GM19463 (cell line): ENCODE data around the gene INPP5B.

Experiments used
- ATAC-seq: cut with Tn5 transposase; IDR thresholded peaks from one replicate; pipeline ENCODE4 v1.9.1; 2021; ENCODE audit warnings: mild to moderate bottlenecking, moderate library complexity; ENCODE audit not compliant: unreplicated experiment

INPP5B gene

GRCh38 chr1:37879865-37880264 lies 67.0 kb downstream of the INPP5B start:
- ATAC-seq: no peak

DNA sequence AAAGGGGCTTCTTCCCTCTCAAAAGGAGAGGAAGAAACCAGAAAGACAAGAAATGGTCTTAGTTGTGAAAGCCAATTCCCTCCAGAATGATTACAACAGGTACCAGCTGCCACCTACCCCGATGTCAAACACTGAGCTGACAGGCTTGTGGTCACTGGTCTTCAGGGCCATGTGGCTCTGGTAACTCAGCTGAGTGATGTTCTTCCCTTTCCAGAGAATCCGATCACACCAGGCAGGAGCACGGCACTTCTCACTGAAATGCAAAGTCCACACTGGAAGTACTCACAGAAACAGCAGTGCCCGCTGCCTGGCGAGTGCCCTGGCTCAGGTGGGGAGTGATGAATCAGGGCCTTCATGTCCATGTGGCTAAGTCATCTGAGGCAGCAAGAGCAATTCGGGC lies 68.8 kb downstream of the INPP5B start:
- no peak for ATAC-seq

DNA sequence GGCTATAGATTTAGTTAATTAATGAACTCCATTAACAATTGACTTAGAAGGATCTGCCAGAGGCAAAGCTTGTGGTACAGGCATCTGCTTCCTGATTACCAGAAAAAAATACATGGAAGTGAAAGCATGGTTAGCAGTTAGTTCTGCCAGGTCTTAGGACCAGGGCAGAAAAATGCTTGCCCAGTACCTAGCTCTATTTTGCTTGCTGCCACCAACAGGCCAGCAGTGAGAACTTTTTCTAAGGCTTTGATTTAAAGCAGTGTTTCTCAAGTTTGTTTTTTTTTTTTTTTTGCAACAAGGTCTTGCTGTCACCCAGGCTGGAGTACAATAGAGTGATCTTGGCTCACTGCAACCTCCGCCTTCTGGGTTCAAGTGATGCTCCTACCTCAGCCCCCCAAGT lies 71.0 kb downstream of the INPP5B start:
- ATAC-seq: no peak

DNA sequence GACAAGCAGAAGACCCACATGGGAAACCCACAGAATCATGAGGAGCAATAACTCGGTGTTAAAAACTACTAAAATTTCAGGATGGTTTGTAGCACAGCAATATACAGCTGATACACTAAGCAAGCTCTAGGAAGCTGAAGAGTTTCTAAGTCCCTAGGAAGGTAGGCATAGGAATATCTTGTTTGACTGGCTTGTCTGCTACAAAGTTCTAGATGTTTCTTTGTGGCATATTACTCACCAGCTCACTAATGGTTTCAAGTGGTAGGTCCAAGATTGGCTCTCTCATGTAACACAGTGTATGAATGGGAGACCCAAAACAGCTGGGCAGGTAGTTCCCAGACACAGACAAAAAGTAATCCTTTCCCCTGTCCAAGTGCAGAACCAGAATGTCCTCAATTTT lies 74.2 kb downstream of the INPP5B start:
- ATAC-seq: no peak

GRCh38 chr1:37868466-37868865 lies 78.4 kb downstream of the INPP5B start:
- ATAC-seq: no peak

- ATAC-seq: no peak
Observed at GRCh38 chr1:37867784-37868183, 79.1 kb downstream of the INPP5B start.

DNA sequence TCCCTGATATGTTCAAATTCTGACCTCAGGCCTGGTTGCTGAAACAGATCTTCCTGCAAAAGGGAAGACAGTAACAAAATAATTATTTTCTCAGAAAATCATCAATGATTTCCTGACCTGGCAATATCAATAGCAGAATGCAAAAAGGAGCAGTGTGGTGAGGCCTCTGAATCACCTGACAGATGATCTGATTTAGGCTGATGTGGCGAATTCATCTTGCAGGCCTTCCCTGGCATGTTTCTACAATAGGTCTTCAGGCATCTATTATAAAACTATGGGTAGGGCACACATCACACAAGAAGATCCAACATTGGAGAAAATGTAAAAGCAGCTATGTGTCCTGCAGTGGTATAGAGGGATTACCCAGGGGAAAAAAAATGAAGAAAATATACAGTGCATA lies 80.4 kb downstream of the INPP5B start:
- ATAC-seq: no peak

DNA sequence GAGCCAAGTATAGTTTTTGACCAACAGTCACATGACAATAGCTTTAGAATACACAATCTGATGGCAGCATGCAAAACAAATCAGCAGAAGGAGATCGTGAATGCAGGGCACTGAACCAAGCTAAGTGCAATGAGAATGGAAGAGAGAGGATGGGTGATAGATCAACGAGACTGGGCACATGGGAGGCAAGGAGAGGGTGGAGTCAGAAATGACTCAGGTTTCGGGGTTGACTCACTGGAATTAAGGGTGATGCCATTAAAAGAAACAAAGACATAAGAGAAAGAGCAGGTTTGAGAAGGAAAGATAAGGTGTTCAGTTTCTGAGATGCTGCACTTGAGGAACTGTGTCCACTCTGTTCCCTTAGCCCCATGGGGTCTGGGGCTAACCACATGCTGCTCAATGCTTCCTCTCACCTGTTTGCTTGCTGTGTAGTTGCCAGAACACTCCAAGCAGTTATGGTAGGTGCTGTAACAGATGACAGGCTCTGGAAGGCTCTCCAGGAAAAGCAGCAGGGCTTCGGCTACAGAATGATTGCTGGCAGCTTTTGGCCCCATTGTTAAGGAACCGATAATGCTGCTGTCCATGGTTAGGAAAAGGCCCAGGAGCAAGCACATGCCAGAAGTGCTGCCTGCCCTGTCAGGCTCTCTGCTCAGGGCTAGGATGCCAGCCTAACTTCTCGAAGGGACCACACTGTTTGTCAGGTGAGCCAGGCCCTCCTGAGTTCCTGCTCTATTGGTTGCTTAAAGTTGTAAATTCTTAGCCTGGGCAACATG lies 81.3 kb downstream of the INPP5B start:
- no peak for ATAC-seq

DNA sequence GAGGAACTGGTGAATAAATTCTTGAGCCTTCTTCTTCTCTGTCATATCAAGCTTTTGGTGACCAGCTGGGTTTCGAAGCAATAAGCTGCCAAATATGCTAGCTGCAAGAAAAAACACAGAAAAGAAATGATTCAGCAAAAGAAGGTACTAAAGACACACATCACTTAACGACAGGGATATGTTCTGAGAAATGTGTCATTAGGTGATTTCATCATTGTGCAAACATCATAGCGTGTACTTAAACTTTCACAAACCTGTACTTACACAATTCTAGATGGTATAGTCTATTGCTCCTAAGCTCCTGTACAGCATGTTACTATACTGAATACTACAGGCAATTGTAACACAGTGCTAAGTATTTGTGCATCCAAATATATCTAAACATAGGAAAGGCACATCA lies 84.5 kb downstream of the INPP5B start:
- ATAC-seq: no peak

DNA sequence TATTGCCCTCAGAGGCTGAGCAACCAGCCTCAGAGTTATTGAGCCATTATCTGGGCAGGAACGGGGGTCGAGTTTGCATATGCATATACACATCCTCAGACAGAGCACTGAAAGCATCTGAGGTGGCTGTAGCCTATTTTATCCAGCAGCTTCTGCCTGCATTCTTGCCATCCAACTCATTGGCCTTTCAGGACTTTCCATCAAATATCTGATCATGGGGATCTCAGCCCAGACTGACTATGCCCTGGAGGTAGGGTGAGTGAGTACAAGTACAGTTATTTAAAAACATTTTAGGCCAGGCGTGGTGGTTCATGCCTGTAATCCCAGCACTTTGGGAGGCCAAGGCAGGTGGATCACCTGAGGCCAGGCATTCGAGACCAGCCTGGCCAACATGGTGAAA lies 85.7 kb downstream of the INPP5B start:
- ATAC-seq: no peak

- no peak for ATAC-seq
Observed at GRCh38 chr1:37860346-37860666, 86.5 kb downstream of the INPP5B start.

- ATAC-seq: peak; percentile 96
Observed at GRCh38 chr1:37859507-37860345, 87.1 kb downstream of the INPP5B start, which contains the start of gene MTF1. Gene MTF1, minus strand, starts transcription at chr1:37859592. Its CDS starts 1,934 bp downstream, at chr1:37857658.

- ATAC-seq: no peak
Observed at GRCh38 chr1:37858931-37859506, 87.8 kb downstream of the INPP5B start.

DNA sequence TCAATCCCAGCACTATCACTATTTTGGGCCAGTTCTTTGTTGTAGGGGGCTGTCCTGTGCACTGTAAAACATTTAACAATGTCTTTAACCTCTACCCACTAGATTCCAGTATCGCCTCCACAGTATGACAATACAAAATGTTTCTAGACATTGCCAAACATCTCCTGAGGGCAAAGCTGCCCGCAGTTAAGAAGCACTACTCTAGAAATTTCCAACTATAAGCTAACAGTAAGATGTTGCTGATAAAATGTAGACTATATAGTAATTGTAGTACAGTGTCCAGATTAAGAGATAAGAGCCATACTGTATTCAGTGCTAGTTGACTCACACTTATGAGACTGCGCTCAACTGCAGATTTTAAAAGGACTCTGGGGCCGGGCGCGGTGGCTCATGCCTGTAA lies 92.4 kb downstream of the INPP5B start:
- no peak for ATAC-seq

DNA sequence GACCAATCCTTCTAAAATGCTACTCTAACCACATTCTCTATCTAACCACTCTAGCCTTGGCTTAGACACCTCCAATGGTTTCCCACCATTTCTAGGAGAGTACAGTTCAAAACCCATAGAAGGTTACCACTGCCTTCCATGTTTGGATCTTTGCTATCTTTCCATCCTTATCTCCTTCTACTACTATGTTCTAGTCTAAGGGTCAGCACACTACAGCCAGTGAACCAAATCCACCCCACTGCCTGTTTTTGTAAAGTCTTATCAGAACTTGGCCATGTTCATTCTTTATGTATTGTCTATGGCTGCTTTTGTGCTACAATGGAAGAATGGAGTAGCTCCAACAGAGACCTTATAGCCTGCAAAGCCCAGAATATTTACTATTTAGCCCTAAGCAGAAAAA lies 93.7 kb downstream of the INPP5B start:
- no peak for ATAC-seq

- no peak for ATAC-seq
Observed at GRCh38 chr1:37851782-37852210, 95.1 kb downstream of the INPP5B start.

DNA sequence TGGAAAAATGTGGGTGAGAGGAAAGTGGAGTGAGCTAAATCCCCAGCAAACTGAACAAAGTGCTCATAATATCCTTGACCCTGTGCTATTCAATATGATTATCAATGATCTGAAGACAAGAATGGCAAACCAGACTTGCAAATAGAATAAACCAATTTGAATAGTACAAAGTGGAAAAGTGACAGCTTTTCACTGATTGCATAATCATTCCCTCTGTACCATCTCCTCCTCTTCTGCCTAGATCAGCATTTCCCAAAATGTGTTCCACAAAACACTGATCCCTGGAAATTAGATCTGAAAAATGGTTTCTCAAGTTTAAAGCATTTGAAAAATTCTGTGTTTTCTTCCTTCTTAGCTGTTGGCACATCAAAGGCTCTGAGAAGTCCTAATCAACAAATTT lies 95.6 kb downstream of the INPP5B start:
- no peak for ATAC-seq

- ATAC-seq: no peak
Observed at GRCh38 chr1:37850352-37850955, 96.4 kb downstream of the INPP5B start.

GRCh38 chr1:37849480-37849879 lies 97.4 kb downstream of the INPP5B start:
- no peak for ATAC-seq

GRCh38 chr1:37846647-37847339 lies 100.1 kb downstream of the INPP5B start:
- ATAC-seq: no peak

DNA sequence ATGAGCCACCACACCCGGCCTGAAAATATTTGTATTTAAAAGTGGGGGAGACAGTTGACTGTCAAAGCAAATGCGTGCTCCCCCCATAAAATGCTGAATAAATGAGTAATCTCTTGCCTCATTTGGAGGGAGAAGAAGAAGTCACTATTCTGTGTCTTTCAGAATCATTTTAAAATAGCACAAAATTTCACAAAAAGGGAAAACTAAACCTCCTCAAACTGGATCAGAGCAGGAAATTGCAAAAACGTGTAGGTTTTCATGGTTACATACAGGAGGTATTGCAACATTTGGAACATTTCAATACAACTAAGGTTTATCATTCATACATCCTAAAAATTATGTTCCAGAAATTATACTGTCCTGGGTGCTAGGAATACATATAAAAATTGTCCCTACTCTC lies 101.1 kb downstream of the INPP5B start:
- no peak for ATAC-seq
